GM19467 (cell line): Measurements from ENCODE around the gene FN1.
"Not testable (repeated sequence)": the region's sequence is repeated elsewhere in the genome, so short reads cannot be mapped to it uniquely, and the experiment has no call there.

Experiments
- ATAC-seq: cut with Tn5 transposase; IDR thresholded peaks from one replicate; pipeline ENCODE4 v1.9.1; 2021; ENCODE audit warnings: mild to moderate bottlenecking, moderate library complexity; ENCODE audit not compliant: unreplicated experiment

FN1 gene

GRCh38 chr2:215409331-215410127 lies 26.3 kb downstream of the FN1 start:
- no peak for ATAC-seq

- not testable (repeated sequence) for ATAC-seq
Observed at GRCh38 chr2:215408441-215408840, 27.4 kb downstream of the FN1 start.

- no peak for ATAC-seq
Observed at GRCh38 chr2:215407590-215408264, 28.1 kb downstream of the FN1 start.

GRCh38 chr2:215407061-215407460 lies 28.8 kb downstream of the FN1 start:
- no peak for ATAC-seq

GRCh38 chr2:215405722-215406581 lies 29.9 kb downstream of the FN1 start:
- no peak for ATAC-seq

GRCh38 chr2:215404348-215405012 lies 31.4 kb downstream of the FN1 start:
- ATAC-seq: no peak

GRCh38 chr2:215403441-215404347 lies 32.2 kb downstream of the FN1 start:
- no peak for ATAC-seq

GRCh38 chr2:215401896-215402379 lies 33.9 kb downstream of the FN1 start:
- no peak for ATAC-seq

GRCh38 chr2:215399067-215399716 lies 36.7 kb downstream of the FN1 start:
- no peak for ATAC-seq

GRCh38 chr2:215397632-215398341 lies 38.1 kb downstream of the FN1 start:
- ATAC-seq: no peak

GRCh38 chr2:215396595-215397313 lies 39.1 kb downstream of the FN1 start:
- no peak for ATAC-seq

GRCh38 chr2:215395687-215396460 lies 40.0 kb downstream of the FN1 start:
- ATAC-seq: no peak

GRCh38 chr2:215394102-215394805 lies 41.6 kb downstream of the FN1 start:
- ATAC-seq: no peak

- ATAC-seq: no peak
Observed at GRCh38 chr2:215392687-215393270, 43.1 kb downstream of the FN1 start.

- ATAC-seq: no peak
Observed at GRCh38 chr2:215392164-215392563, 43.7 kb downstream of the FN1 start.

GRCh38 chr2:215391531-215391930 lies 44.3 kb downstream of the FN1 start:
- no peak for ATAC-seq
